Measurements from ENCODE around the gene MXRA7. TPM values are rescaled to one million over a fixed set of nuclear protein-coding genes. Genes with fewer than 3 reads are reported as not detected.

MXRA7 gene
- total and polyA plus RNA-seq, 7 donors, result 8.3 to 428 (median 327) TPM

- 13 to 56% methylated on average over 9 of the region's 9 CpGs for WGBS, 2 donors
- Histone ChIP-seq H3K27me3 (no peaks in the 10 kb centered on the region), H3K9me3 (no peaks in the 10 kb centered on the region), H3K4me1 (peaks cover 0 to 16% (median 10%) of the 10 kb centered on the region in 4 donors), H3K27ac (peak overlapping the region; percentile 81 to 90 (median 86)), H3K36me3 (peaks cover 0 to 3% (median 2%) of the 10 kb centered on the region in 4 donors), H3K4me3 (peak overlapping the region in 1 of 4 donors; percentile 65)
- no peak for DNase-seq
- TF ChIP-seq POLR2AphosphoS5 (IDR thresholded peaks at IDR 0.05) (no peak), EP300 (IDR thresholded peaks at IDR 0.05) (no peak), POLR2A (IDR thresholded peaks at IDR 0.05) (no peak)
- TF ChIP-seq, protein P1, sequence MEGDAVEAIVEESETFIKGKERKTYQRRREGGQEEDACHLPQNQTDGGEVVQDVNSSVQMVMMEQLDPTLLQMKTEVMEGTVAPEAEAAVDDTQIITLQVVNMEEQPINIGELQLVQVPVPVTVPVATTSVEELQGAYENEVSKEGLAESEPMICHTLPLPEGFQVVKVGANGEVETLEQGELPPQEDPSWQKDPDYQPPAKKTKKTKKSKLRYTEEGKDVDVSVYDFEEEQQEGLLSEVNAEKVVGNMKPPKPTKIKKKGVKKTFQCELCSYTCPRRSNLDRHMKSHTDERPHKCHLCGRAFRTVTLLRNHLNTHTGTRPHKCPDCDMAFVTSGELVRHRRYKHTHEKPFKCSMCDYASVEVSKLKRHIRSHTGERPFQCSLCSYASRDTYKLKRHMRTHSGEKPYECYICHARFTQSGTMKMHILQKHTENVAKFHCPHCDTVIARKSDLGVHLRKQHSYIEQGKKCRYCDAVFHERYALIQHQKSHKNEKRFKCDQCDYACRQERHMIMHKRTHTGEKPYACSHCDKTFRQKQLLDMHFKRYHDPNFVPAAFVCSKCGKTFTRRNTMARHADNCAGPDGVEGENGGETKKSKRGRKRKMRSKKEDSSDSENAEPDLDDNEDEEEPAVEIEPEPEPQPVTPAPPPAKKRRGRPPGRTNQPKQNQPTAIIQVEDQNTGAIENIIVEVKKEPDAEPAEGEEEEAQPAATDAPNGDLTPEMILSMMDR (IDR thresholded peaks at IDR 0.05), result no peak
- intact Hi-C loops (cut with DNase I), result loop anchor here (5.0 kb wide), 2 partner anchors 42 to 113 kb away; partner anchors contain the start of gene MXRA7
Observed at GRCh38 chr17:76670718-76671122, 40.0 kb downstream of the MXRA7 start.

- no peaks in the 10 kb centered on the region for H3K27me3 ChIP-seq
- no peak overlapping the region for H3K4me3 ChIP-seq
- WGBS, 2 donors, result 66 to 81% methylated on average over 9 of the region's 9 CpGs
- DNase-seq, result peak; percentile 29
- peak overlapping the region in 1 of 4 donors; percentile 81 for H3K27ac ChIP-seq
- intact Hi-C loops (cut with DNase I), result loop anchor here (5.0 kb wide), 2 partner anchors 42 to 113 kb away; partner anchors contain the start of gene MXRA7
- TF ChIP-seq, protein P1 (IDR thresholded peaks at IDR 0.05), result no peak
- TF ChIP-seq POLR2A (IDR thresholded peaks at IDR 0.05) (no peak), POLR2AphosphoS5 (IDR thresholded peaks at IDR 0.05) (no peak)
- H3K36me3 ChIP-seq, result no peaks in the 10 kb centered on the region
- H3K9me3 ChIP-seq, result no peaks in the 10 kb centered on the region
- H3K4me1 ChIP-seq, result peaks cover 0 to 16% (median 10%) of the 10 kb centered on the region in 4 donors
Observed at GRCh38 chr17:76670020-76670717, 40.6 kb downstream of the MXRA7 start.

GRCh38 chr17:76667786-76668453 lies 42.8 kb downstream of the MXRA7 start:
- TF ChIP-seq POLR2A (IDR thresholded peaks at IDR 0.05), result no peak
- TF ChIP-seq, protein P1 (IDR thresholded peaks at IDR 0.05), result no peak
- Histone ChIP-seq H3K27me3 (no peaks in the 10 kb centered on the region), H3K4me1 (peaks cover 0 to 16% (median 10%) of the 10 kb centered on the region in 4 donors), H3K4me3 (no peak overlapping the region), H3K27ac (no peak overlapping the region), H3K36me3 (no peaks in the 10 kb centered on the region), H3K9me3 (no peaks in the 10 kb centered on the region)
- DNase-seq, result peak; percentile 29
- intact Hi-C loops (cut with DNase I), result no loop called here
- WGBS, 2 donors, result 84 to 87% methylated on average over 14 of the region's 14 CpGs

- TF ChIP-seq, protein P1 (IDR thresholded peaks at IDR 0.05), result no peak
- no peak for TF ChIP-seq POLR2AphosphoS5 (IDR thresholded peaks at IDR 0.05)
- no peak for TF ChIP-seq EP300 (IDR thresholded peaks at IDR 0.05)
- TF ChIP-seq POLR2A (IDR thresholded peaks at IDR 0.05), result no peak
- no peak overlapping the region for H3K4me3 ChIP-seq
- H3K27me3 ChIP-seq, result no peaks in the 10 kb centered on the region
- no peaks in the 10 kb centered on the region for H3K36me3 ChIP-seq
- H3K27ac ChIP-seq, result no peak overlapping the region
- peaks cover 0 to 14% (median 8%) of the 10 kb centered on the region in 4 donors for H3K4me1 ChIP-seq
- H3K9me3 ChIP-seq, result no peaks in the 10 kb centered on the region
- intact Hi-C loops (cut with DNase I), result no loop called here
- DNase-seq, result peak; percentile 33
- WGBS, 2 donors, result 71 to 83% methylated on average over 2 of the region's 2 CpGs
Observed at GRCh38 chr17:76667491-76667755, 43.3 kb downstream of the MXRA7 start.

All from sigmoid colon (tissue), 7 donors.